Fibroblast of peridontal ligament (primary cell): ENCODE measurements around the gene VEPH1.

Source experiments
- DNase-seq: peaks from one replicate; pipeline ENCODE4 v3.0.0-alpha.2; 2010; ENCODE audit errors: extremely low read depth

VEPH1 gene

DNA sequence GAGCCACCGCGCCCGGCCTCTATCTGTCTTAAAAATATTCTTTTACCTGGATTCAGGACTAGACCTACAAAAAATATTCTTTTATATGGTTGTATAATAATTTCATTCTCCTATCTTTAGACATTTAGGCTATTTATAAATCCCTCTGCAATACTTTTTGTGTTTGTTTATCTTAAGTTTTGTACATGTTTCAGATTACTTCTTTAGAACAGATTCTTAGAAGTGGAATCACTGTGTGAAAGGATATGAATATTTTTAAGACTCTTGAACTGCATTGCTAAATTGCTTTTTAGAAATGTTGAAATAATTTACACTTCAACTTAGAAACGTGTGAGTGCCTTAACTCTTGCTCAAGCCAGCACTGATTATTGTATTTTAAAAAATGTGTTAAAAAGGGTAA, 197.8 kb downstream of the VEPH1 start:
- DNase-seq: peak; percentile 53

DNA sequence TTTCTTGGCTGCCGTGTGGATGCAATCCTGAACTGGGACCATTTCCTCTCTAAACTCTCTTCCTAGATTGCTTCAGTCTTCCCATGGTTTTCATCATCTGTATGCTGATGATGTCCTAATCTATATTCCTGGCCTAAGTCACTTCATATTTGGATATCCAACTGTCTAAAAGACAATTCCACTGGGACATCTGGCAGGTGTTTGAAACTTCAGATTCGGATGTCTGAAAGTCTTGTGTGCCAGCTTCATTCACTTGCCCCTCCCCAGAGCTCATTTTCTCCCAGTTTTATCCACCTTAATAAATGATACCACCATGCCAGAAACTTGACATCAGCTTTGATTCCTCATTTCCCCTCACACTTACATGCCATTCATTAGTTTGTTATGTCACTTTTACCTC, 201.5 kb downstream of the VEPH1 start:
- DNase-seq: no peak

DNA sequence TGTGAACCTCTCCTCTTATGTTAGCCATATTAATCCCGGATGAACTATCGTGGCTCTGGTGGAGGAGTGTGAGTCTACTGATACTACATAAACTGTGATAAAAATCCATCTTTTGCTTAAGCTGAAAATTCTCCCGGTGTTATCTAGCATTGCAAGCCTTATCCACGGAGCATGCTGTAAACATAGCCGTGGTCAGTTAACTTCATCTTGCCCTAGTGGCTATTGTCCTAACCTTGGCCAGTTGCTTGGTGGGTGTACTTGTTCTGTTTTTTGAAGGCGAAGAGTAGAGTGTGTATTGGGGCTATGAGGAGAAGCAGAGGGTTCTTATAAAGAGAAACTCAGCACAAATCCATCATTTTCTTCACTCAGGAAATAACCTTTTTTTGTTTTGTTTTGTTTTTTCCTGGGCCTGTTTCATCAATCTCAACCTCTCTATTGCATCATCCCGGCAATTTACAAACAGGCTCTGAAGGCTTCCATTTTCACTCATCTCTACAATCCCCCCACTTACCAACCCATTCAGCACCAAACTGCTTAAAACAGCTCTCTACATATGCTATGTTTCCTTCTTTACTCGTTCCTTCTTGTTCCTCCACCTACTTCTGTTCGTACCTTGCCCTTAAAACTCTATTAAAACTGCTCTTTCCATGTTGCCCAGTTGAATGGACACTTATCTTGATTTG, 202.1 kb downstream of the VEPH1 start:
- no peak for DNase-seq

DNA sequence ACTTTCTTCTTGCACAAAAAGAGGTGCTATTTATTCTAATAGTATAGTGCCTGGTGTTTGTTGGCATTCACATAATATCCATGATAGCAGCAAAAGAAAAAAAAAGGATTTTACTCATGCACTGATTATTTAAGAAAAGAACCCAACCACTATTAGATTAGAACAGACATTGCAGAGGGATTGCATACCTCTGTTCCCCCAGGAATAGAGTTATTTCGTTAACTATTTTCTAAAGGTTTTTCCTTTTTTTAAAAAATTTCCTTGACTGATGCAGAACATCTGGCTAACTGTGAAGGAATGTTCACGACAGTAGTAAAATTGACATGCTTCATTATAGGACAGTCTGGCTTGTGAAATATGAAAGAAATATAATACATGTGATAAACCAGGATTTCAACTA, 203.1 kb downstream of the VEPH1 start:
- DNase-seq: peak; percentile 71

DNA sequence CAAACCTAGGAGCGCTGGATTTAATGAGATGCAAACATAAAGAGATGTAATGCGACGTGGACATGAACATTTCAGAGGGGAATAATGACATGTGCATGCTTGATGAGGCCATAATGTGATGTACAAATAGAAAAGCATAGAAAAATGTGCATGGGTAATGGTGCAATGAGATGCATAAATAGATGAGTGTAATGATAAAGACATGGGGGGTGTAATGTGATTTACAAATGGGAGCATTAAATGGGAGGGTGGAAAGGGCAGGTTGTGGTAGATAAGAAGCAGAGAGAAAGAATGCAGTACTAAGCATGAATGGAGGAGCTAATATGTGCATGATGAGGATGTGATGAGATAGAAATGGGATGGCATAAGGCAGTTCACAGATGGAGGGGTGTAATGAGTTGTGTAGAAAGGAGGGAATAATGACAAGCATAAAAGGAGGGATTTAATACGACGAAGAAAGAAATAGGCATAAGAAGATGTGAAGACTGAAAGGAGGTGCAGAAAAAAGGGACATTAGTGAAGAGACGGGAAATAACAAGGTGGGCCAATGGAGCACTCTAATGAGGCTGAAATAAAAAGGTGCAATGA, 205.8 kb downstream of the VEPH1 start:
- DNase-seq: no peak

DNA sequence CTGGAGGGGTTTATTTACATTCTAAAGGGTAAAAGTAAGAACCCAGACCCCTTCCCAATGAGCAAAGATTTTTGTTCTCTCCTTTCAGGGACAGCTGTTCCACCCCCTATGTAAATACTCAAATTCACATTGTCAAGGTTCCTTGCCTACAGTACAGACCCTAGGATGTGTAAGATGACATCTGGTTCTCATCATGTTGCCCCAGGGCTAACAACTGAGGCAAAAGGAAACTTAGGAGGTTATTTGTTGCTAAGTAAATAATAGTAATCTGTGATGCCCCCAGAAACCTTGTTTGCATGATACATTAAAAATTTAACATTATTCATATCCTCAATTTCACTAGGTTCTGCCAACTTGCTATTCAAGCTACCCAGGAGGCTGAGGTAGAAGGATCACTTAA, 208.3 kb downstream of the VEPH1 start:
- no peak for DNase-seq

DNA sequence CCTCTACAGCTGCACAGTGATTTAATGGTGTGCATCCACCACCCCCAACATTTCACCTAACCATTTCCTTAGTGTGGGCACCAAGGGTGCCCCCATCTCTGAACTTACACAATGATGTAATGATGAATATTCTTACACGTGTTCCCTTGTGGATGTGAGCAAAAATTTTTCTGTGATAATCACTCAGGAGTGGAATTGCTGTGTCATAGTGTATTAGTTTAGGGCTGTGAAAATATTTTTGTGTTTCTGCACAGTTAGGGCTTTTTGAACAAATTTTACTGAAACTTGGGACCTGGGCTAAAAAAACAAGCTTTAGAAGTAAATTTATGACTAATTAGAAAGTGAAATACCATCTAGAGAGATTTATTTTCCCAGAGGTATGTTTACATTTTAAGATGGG, 208.7 kb downstream of the VEPH1 start:
- no peak for DNase-seq

DNA sequence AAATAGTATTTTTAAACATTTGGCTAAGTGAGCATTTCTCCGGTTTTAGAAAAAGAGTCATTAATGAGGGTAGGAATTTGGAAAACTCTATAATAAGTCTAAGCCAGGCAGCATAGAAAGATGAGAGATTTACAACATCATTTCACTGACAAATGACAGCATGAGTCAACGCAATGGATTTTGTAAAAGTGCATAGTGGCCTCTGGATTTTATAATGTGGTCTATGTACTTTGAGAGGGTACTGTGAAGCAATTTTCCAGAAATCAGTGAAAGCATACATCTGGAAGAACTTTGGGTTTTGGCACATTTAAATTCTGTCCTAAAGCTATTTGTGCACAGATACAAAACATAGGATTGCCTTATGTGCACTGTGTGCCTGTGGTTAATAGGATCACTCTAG, 212.4 kb downstream of the VEPH1 start:
- peak; percentile 99 for DNase-seq

DNA sequence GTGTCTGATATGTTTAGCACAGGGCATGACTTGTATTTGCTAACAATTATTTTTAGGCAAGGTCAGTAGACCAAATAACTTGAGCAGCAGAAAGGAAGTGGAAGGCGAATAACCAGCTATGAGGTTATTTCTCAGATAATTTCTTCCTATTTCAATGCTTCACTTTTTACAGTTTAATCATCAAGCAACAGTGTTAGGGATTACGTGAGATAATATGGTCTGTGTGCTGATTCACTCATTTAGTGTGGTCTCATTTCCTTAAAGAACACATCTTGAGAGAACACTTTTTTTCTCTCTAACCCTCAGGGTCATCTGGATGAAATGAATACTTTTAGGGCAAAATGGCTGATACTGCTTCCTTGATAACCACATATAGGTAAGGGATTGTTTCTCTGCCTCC, 217.2 kb downstream of the VEPH1 start:
- no peak for DNase-seq

DNA sequence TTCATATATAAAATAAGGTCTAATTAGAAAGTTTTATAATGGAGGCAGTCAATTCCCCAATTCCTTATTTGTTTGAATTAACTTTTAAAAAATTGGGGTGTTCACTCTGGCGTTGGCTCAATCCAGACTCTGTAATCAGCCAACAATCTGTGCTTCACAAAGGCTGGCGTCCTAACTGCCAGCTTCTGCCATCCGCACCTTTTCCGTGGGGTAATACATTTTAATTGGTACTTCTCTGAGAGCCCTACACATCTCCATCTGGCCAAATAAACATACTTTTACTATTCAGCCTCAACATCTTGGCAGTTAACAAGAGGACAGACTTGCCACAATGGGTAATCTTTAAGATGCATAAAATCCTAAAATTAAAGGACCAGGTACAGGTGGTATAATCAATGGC, 218.1 kb downstream of the VEPH1 start:
- DNase-seq: no peak

DNA sequence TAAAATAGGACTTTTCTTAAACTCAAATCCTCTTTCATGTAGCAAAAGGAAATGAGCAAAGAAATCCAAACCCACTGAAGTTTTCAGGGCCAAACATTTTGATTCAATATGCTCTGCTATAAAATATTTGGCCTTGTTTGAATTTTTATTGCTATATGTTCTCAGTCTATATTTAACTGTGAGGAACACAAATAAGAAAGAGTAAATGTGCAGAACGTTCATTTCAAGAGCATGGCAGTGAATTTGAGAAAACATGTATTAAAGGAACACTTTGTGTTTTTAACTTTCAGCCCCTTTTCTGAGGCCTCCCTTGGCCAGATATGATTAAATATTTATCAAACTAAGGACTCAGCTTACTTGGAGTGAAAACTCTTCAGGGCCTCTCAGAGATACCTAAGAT, 218.5 kb downstream of the VEPH1 start:
- no peak for DNase-seq

DNA sequence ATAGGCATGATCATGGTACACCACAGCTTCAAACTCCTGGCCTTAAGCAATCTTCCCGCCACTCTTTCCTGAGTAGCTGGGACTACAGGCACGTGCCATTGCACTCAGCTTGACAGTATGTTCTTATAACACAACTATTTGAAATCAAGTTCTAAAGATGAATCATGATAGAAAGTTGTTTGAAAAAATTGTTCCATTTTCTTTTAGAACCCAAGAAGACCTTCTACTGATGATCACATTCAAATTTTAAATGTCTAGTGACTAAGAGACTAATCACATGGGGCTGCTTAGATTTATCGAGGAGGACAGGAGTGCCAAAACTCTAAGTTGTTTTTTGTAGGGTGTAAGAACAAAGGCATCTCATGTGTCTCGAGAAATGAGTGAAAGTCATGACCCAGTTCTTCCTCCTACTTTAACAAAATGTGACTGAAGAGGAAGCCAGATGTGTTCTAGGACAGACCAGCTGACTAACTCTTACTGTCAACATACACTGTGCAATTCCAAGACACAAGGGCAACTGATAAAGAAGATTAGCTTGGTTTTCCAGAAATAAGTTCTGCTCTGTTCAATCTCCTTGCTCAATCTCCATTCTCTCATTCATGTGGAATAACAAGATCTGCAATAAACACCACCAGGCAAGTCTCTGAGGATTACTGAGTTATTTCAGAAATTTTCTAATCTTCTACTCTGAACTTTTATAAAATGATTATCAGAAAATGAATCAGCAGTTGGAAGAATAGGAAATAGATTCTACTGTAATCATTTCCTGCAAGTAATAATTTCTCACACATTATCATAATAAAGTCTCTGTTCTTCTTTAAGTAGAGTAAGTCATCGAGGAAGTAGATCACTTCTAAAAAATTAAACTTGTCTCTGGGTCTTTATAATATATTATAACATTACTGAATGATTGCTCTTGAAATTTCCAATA, 220.7 kb downstream of the VEPH1 start:
- peak; percentile 94 for DNase-seq

DNA sequence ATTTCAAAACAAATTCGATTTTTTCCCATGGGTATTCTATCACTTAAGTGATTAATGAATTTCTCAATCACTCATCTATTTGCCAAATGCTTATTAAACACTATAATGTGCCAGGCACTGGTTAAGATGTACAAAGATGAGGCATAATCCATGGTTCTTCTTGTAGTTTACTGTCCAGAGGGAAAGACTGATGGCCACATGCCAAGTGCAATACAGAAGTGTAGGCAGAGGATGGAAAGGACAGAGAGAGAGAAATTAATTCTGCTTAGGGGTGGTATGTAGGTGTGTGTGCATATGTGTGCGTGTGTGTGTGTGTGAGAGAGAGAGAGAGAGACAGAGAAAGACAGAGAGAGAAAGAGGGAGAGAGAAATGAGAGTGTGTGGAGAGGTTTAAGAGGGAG, 222.4 kb downstream of the VEPH1 start:
- DNase-seq: peak; percentile 41

DNA sequence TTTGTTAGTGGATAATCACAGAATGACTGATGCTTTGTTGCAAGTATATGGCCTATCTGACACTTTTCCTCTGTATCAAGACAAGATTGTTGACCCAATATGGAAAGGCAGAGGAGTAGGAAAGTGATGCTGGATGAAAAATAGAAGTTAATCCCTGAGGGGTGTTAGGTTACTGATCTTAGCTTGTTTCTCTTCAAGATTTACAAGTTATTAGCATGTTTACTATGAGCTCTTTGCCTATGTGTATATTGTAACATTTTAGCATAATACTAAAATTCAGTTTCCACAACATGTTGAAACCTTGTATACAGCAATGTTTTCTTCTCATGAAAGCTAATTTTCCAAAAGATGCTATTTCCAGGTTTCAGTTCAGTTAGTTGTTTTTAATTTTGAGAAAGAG, 222.9 kb downstream of the VEPH1 start:
- no peak for DNase-seq

DNA sequence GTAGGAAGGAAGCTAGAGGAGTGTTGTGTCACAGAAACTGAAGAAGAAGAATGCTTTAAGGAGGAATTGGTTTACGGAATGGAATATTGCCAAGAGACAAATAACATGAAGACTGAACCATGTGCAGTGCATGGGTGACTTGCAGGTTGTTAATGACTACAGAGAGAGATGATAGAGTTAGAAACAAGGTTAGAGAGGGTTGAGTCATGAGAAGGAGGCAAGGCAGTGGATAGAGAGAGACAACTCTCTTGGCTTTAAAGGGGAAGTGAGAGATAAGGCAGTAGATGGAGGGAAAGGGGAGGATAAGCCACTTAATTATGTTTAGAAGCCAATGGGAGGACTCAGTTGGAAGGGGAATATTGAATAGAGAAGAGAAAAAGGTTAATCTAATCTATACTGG, 224.0 kb downstream of the VEPH1 start:
- no peak for DNase-seq

DNA sequence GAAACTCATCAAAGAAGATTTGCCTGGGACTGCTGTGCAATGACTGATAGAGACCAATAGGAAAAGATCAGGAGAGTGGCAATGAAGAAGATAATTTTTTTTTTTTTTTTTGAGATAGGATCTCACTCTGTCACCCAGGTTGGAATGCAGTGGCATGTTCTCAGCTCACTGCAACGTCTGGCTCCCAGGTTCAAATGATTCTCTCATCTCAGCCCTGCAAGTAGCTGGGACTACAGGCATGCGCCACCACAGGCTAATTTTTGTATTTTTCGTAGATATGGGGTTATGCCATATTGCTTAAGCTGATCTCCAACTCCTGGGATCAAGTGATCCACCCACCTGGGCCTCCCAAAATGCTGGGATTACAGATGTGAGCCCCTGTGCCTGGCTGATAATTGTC, 226.4 kb downstream of the VEPH1 start:
- DNase-seq: no peak

DNA sequence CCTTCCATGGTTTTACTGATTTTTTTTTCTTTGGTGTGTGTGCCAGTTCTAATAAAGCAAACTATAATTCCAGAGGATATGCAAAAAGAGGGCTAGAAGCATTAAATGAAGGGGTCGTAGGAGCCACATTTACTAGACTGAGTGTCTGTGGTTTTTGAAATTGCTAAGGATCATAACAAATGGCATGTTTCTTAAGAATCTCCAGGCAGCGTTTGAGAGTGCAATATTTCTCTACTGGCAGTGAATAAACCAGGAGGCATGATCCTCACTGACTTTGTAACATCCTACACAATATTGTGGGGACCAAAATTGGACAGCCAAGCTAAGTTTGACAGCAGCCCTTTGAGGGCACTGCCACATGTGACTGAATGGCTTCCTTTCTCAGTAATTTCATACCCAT, 227.4 kb downstream of the VEPH1 start:
- DNase-seq: peak; percentile 40

DNA sequence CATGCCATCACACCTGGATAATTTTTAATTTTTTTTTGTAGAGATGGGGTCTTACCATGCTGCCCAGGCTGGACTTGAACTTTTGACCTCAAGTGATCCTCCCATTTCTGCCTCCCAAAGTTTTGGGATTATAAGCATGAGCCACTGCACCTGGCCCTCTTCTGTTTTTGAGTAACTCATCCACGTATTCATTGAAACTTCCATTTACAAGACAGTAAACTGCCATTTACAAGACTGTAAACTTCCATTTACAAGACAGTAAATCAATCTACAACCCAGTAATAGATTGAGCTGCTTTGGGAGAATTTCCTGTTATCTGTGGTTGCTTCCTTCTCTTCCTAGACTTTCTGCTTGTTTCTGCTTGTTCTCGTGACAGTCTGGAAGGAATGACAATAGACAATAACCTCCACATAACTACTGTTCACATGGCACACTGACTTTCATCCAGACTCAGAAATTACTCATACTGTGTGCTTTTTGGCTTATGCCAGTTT, 228.5 kb downstream of the VEPH1 start:
- DNase-seq: peak; percentile 22

DNA sequence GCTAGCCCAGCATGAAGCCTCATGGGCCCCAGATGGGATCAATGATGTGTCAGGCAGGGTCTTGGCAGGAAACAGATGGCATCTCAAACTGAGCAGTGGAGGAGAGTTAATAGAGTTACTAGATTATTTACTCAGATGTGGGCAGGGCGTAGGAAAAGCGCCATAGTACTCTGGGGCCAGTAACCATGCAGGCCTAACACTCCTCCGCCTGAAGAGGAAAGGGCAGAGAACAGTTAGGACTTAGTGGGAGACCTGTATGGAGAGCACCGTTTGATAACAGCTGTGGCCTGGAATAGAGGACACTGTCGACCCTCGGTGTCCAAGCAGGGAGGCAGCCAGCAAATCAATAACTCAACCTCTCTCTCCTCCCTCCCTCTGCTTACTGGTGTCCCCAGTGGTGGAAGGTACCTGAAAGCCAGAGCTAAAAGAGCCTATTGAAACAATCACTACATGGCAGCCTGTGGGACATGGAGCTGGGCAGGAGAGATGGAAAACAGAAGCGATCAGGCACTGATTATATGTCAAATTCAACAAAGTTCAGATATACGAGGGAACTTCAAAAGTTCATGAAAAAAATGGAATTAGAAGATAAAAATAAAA, 231.8 kb downstream of the VEPH1 start:
- no peak for DNase-seq

DNA sequence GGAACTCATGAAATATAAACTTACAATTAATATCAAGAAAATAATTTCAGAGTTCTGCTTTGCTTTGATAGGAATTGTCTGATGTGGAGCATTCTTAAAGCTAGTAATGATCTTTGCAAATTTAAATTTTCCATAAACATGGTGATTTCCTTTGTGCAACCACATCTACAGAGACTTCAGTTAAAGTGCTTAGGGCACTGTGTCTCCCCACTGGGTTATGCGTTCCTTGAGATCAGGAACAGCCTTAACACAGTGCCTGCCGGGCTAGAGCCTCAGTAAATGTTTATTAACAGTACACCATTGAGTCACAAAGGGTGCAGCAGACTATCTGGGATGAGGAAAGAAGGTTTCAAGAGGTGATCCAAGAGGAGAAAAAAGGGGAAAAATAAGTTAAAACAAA, 235.2 kb downstream of the VEPH1 start:
- no peak for DNase-seq

DNA sequence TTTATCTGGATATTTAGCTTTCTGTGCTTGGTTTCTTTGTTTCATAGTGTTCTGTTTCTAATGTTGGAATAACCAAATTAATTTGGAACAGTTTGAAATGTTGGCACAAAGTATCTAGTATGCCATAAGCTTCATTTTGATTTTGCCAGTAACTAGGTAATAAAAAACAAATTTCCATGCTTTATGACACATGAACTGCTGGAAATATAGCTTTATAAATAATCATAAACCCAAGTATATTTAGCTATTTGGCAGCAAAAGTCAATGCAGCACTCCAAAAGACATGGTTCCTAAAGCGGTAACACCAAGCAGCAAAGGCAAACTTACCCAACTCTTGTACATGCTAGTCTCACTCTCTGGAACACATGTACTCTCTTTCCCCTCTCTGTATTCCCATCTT, 237.3 kb downstream of the VEPH1 start:
- no peak for DNase-seq

DNA sequence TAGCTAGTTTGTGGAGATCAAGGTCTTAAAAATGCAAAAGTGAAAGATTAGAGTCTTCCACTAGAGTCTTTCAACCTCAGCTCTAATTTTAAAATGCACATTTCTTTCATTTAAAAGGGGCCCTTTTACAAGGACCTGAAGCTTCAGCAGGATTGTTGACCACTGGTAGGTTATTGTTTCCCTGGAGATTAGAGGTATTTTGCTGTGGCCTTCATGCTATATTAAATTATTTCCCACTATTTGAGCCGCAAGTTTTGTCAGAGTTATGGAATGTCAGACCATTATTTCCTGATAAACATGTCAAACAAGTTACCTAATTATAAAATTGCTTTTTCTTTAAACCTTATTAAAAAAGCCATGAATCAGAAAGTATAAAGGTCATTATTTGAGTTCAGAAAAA, 240.2 kb downstream of the VEPH1 start:
- no peak for DNase-seq
